Brain microvascular endothelial cell (primary cell): Measurements from ENCODE around the gene NOSIP.
A peak's percentile ranks its signal among the peaks of the same experiment; 100 is the strongest.

Experiments used
- DNase-seq: peaks from one replicate; pipeline ENCODE4 v3.0.0-alpha.2; 2020
- H3K27ac ChIP-seq: fragments of 250-450 bp; sonication (Bioruptor Pico); 2 replicates; pipeline ENCODE4 v1.5.1; 2020; ENCODE audit warnings: mild to moderate bottlenecking, moderate library complexity
- H3K27me3 ChIP-seq: fragments of 250-450 bp; sonication (Bioruptor Pico); replicated peaks from 2 replicates; pipeline ENCODE4 v1.5.1; 2020; ENCODE audit warnings: mild to moderate bottlenecking
- H3K36me3 ChIP-seq: fragments of 250-450 bp; sonication (Bioruptor Pico); replicated peaks from 2 replicates; pipeline ENCODE4 v1.5.1; 2020; ENCODE audit warnings: mild to moderate bottlenecking
- H3K4me3 ChIP-seq: 2 replicates; pipeline ENCODE4 v1.5.1; 2011; ENCODE audit warnings: low read depth, mild to moderate bottlenecking, control low read depth, low read length, moderate library complexity
- CTCF ChIP-seq: IDR thresholded peaks from 2 replicates; pipeline ENCODE4 v1.5.1; 2011; ENCODE audit warnings: low read depth, mild to moderate bottlenecking, moderate library complexity, low read length, control low read depth, inconsistent platforms; ENCODE audit errors: missing control alignments
- in situ Hi-C: cut with HindIII; loops from 2 replicates; pipeline ENCODE4 v1.10.0; 2017; ENCODE audit warnings: low sequenced_read_pairs, low pct_ligation_motif_present

NOSIP gene

DNA sequence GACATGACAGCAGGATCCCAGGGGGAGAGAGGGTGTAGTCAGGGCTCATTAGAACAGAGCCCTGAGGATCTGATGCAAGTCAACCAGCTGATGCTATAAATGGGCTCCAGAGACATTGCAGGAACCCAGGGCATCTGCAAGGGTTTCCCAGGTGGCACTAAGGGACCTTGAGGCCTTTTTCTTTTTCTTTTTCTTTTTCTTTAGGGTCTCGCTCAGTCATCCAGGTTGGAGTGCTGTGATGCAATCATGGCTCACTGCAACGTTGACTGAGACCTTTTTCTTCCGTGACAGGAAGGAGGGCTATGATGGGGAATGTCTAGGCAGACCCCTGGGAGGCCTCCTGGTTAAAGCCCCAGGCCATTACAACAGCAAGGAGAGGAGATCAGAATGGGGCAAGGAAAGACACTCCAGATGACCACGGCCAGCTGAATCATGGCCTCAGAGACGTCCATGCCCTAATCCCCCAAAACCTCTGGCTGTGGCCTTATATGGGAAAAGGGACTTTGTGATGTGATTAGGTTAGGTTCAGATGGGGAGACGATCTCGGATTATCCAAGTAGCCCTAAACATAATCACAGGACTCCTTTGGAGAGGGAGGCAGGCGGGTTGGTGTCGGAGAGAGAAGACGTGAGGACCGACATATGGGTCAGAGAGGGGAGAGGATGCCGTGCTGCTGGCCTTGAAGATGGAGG, 72.4 kb downstream of the NOSIP start:
- no peak overlapping the region for H3K4me3 ChIP-seq
- no peaks in the 10 kb centered on the region for H3K27me3 ChIP-seq
- no peaks in the 10 kb centered on the region for H3K36me3 ChIP-seq
- in situ Hi-C loops: no loop called here
- no peak for TF ChIP-seq CTCF
- H3K27ac ChIP-seq: no peak overlapping the region
- DNase-seq: no peak

- DNase-seq: no peak
- Histone ChIP-seq H3K4me3 (no peak overlapping the region), H3K27ac (no peak overlapping the region), H3K36me3 (no peaks in the 10 kb centered on the region), H3K27me3 (no peaks in the 10 kb centered on the region)
- in situ Hi-C loops: no loop called here
- peak; percentile 88 for TF ChIP-seq CTCF
Observed at GRCh38 chr19:49506575-49507105, 73.7 kb downstream of the NOSIP start.
